22Rv1 (cell line): Measurements from ENCODE around the gene PPP3CA.

Experiments used
- CTCF ChIP-seq: fragments of 450-650 bp; IDR thresholded peaks from 2 replicates; pipeline ENCODE4 v1.5.1; 2017; ENCODE audit warnings: mild to moderate bottlenecking
- ZFX ChIP-seq: fragments of 450-650 bp; IDR thresholded peaks from 2 replicates; pipeline ENCODE4 v1.6.1; 2017; ENCODE audit warnings: antibody characterized with exemption, borderline replicate concordance

GRCh38 chr4:101031971-101032370 is 315.4 kb downstream of the PPP3CA start:
- TF ChIP-seq CTCF (no peak), ZFX (no peak)
